ENCODE results near the gene ADPRM.
"Not testable (repeated sequence)": the region's sequence is repeated elsewhere in the genome, so short reads cannot be mapped to it uniquely, and the experiment has no call there.

ADPRM gene

DNA sequence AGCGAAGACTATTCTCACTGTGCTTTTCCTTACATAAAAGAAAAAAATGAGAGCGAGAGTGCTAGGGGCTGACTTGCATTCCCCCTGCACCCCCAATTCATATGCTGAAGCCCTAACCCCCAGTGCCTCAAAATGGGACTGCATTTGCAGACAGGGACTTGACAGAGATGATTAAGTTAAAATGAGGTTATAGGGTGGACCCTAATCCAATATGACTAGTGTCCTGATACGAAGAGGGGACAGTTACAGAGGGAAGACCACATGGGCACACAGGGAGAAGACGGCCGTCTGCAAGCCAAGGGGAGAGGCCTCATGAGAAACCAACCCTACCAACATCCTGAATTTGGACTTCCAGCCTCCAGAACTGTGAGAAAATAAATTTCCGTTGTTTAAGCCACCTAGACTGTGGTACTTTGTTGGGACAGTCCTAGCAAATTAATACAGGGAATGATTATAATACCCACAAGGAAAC lies 34.0 kb downstream of the ADPRM start:
- no peak overlapping the region for H3K4me3 ChIP-seq (ENCODE audit: low read depth, low read length)

DNA sequence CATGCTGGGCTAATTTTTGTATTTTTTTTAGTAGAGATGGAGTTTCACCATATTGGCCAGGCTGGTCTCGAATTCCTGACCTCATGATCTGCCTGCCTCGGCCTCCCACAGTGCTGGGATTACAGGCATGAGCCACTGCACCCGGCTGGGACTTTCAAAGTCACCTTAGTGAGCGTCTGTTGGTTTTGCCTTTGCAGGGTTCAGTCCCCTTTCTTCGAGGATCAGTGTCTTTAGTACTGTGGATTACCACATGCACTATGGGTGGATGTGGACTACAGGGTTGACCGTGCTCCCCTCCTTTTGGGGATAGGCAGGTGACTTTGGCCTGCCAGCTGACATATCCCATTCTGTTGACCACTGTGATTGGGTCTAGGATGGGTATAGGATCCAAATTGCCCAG lies 34.7 kb downstream of the ADPRM start:
- DNase-seq (ENCODE audit: low read depth) = not testable (repeated sequence)

More for the DNA sequence above, 34.0 kb downstream of the ADPRM start:
- DNase-seq (ENCODE audit: low read depth) = no peak
- TF ChIP-seq, protein P1, sequence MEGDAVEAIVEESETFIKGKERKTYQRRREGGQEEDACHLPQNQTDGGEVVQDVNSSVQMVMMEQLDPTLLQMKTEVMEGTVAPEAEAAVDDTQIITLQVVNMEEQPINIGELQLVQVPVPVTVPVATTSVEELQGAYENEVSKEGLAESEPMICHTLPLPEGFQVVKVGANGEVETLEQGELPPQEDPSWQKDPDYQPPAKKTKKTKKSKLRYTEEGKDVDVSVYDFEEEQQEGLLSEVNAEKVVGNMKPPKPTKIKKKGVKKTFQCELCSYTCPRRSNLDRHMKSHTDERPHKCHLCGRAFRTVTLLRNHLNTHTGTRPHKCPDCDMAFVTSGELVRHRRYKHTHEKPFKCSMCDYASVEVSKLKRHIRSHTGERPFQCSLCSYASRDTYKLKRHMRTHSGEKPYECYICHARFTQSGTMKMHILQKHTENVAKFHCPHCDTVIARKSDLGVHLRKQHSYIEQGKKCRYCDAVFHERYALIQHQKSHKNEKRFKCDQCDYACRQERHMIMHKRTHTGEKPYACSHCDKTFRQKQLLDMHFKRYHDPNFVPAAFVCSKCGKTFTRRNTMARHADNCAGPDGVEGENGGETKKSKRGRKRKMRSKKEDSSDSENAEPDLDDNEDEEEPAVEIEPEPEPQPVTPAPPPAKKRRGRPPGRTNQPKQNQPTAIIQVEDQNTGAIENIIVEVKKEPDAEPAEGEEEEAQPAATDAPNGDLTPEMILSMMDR (IDR thresholded peaks at IDR 0.05; ENCODE audit: control insufficient read depth, extremely low read depth, insufficient read depth) = no peak

DNA sequence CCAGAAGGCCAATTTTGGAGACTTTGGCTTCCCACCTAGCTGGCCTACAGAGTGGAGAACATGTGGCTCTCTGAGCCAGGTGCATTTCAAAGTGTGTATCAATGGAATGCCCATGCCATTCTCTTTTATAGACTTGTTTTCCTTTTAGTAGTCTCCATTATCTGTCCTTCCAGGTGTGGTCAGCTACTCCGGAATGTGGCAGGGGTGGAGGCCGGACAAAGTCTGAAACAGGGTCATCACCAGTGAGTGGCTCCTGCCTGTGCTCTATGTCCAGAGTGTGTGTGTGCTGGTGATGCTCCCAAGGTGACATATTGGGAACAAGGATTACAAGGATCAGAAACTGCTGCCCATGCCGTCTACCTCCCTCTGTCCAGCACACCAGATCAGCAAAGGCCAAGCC lies 36.3 kb downstream of the ADPRM start:
- TF ChIP-seq, protein P1 (IDR thresholded peaks at IDR 0.05; ENCODE audit: control insufficient read depth, extremely low read depth, insufficient read depth) = no peak
- DNase-seq (ENCODE audit: low read depth) = no peak

More for the DNA sequence above, 34.7 kb downstream of the ADPRM start:
- H3K4me3 ChIP-seq (ENCODE audit: low read depth, low read length) = not testable (repeated sequence)

DNA sequence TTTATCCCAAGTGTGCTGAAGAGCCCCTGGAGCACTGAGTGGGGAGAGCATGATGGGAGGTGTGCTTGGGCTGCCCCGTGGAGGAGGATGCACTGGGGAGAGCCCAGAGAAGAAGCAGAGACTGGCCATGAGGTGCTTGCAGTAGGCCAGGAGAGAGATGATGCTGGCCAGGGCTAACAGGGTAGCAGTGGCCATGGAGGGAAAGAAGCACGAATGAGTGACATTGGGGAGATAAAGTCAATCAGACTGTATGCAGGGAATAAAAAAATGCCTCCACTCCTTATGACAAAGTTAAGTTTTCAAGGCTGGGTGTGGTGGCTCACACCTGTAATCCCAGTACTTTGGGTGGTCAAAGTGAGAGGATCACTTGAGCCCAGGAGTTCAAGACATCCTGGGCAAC lies 37.9 kb downstream of the ADPRM start:
- TF ChIP-seq, protein P1 (IDR thresholded peaks at IDR 0.05; ENCODE audit: control insufficient read depth, extremely low read depth, insufficient read depth) = no peak
- DNase-seq (ENCODE audit: low read depth) = no peak
- H3K4me3 ChIP-seq (ENCODE audit: low read depth, low read length) = no peak overlapping the region

More for the DNA sequence above, 36.3 kb downstream of the ADPRM start:
- H3K4me3 ChIP-seq (ENCODE audit: low read depth, low read length) = no peak overlapping the region

DNA sequence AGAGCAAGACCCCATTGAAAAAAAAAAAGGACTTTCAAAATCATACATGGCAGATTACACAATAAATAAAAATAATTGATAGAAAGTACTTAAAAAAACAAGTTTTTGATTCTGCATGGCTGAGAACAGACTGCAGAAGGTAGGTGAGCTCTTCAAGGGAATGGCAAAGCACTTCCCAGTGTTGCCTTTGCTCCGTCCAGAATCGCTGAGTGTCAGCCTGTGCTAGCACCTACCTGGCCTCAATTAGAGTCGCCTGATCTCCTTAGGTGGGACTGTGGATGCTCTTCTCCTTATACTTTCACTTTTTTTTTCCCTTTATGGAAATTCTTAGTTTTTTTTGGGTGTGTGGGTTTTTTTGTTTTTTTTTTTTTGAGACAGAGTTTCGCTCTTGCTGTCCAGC lies 38.4 kb downstream of the ADPRM start:
- no peak overlapping the region for H3K4me3 ChIP-seq (ENCODE audit: low read depth, low read length)
- TF ChIP-seq, protein P1 (IDR thresholded peaks at IDR 0.05; ENCODE audit: control insufficient read depth, extremely low read depth, insufficient read depth) = no peak
- no peak for DNase-seq (ENCODE audit: low read depth)

DNA sequence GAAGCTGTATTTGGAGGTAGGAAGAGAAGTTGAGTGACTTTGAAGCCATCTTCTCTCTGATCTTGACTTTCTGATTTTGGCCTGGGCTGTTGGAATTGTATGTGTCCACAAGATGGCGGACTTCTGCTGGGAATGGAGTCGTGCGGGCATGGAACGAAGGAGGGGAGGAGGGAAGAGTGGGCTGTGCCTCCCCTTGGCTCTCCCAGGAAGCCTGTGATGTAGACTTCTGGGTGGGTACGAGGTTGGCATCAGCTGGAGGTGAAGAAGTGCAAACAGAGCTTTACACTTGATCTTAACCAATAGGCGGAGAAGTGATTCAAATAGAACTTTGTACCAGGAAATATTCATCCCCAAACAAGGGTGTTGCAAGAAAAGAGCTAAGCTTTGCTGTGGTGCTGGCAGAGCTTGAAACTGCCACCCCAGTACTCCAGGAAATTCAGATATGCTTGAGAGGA lies 39.8 kb downstream of the ADPRM start:
- DNase-seq (ENCODE audit: low read depth) = no peak
- H3K4me3 ChIP-seq (ENCODE audit: low read depth, low read length) = no peak overlapping the region
- TF ChIP-seq, protein P1 (IDR thresholded peaks at IDR 0.05; ENCODE audit: control insufficient read depth, extremely low read depth, insufficient read depth) = peak; percentile 90

DNA sequence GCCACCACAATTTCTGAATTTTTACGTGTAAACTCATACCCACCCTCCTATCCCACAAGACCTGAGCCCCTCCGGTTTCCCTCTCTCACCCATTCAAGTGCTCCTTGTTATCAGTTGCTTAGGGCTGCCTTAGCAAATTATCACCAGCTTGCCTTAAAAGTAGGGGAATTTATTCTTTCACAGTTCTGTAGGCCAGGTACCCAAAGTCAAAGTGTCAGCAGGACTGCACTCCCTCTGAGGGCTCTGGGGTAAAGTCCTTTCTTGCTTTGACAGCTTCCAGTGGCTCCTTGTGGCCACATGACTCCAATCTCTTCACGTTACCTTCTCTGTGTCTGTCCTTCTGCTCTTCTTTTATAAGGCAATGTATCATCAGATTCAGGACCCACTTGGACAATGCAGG lies 40.3 kb downstream of the ADPRM start:
- H3K4me3 ChIP-seq (ENCODE audit: low read depth, low read length) = no peak overlapping the region
- TF ChIP-seq, protein P1 (IDR thresholded peaks at IDR 0.05; ENCODE audit: control insufficient read depth, extremely low read depth, insufficient read depth) = no peak
- no peak for DNase-seq (ENCODE audit: low read depth)

All from LNCaP clone FGC (cell line).